Epithelial cell of prostate (primary cell): ENCODE results near the gene CLMN.

Experiments
- DNase-seq: peaks from one replicate; pipeline ENCODE4 v3.0.0-alpha.2; 2011; ENCODE audit warnings: low read depth, low spot score
- H3K27ac ChIP-seq: fragments of 450-650 bp; 2 replicates; pipeline ENCODE4 v1.5.1; 2017; ENCODE audit warnings: mild to moderate bottlenecking

The CLMN gene, protein sequence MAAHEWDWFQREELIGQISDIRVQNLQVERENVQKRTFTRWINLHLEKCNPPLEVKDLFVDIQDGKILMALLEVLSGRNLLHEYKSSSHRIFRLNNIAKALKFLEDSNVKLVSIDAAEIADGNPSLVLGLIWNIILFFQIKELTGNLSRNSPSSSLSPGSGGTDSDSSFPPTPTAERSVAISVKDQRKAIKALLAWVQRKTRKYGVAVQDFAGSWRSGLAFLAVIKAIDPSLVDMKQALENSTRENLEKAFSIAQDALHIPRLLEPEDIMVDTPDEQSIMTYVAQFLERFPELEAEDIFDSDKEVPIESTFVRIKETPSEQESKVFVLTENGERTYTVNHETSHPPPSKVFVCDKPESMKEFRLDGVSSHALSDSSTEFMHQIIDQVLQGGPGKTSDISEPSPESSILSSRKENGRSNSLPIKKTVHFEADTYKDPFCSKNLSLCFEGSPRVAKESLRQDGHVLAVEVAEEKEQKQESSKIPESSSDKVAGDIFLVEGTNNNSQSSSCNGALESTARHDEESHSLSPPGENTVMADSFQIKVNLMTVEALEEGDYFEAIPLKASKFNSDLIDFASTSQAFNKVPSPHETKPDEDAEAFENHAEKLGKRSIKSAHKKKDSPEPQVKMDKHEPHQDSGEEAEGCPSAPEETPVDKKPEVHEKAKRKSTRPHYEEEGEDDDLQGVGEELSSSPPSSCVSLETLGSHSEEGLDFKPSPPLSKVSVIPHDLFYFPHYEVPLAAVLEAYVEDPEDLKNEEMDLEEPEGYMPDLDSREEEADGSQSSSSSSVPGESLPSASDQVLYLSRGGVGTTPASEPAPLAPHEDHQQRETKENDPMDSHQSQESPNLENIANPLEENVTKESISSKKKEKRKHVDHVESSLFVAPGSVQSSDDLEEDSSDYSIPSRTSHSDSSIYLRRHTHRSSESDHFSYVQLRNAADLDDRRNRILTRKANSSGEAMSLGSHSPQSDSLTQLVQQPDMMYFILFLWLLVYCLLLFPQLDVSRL

GRCh38 chr14:95319312-95320077, at the start of gene CLMN:
TSS of gene CLMN (minus strand) at chr14:95319908. CDS start at chr14:95319792, 116 bp downstream.
- no peak for DNase-seq
- peak within 1 kb of the TSS; percentile 13 for H3K27ac ChIP-seq

GRCh38 chr14:95365401-95365800, 45.7 kb upstream of the CLMN start:
- no peak for DNase-seq
- no peak overlapping the region for H3K27ac ChIP-seq

DNA sequence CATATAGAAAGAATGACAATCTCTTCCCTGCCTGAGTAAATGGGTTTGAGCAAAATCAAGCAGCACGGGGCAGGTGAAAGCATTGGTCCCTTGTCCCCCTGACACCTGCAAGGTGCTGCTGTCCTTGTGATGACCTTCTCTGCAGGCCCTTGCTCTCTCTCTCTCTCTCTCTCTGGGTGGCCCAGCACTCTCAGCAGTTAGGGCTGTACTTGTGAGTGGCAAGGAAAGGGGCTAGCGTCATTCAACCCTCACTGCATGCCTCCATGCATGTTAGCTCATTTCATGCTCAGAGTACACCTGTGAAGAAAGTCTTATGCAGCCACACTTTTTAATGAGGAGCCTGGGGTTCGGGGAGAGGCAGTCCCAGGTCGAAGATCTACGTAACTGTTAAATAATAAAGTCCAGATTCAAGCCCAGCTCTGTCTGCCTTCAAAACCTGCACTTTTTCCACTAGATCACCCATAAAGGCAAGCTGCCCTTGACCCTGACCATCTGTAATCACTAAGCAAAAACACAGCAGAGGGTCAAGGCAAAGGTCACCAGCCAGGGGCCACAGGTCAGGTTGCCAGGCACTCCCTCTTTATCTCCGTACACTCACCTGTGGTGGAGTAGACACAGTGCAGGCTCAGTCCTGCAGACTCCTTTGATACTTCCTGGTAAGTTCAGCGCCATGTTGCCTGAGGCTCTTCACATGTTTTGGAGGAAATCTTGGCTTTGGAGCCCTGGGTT, 44.9 kb upstream of the CLMN start:
- no peak for DNase-seq

GRCh38 chr14:95363468-95363954, 43.8 kb upstream of the CLMN start:
- no peak for DNase-seq
- H3K27ac ChIP-seq = no peak overlapping the region

More for the DNA sequence above, 44.9 kb upstream of the CLMN start:
- H3K27ac ChIP-seq = no peak overlapping the region

GRCh38 chr14:95362138-95362494, 42.4 kb upstream of the CLMN start:
- no peak for DNase-seq
- no peak overlapping the region for H3K27ac ChIP-seq

DNA sequence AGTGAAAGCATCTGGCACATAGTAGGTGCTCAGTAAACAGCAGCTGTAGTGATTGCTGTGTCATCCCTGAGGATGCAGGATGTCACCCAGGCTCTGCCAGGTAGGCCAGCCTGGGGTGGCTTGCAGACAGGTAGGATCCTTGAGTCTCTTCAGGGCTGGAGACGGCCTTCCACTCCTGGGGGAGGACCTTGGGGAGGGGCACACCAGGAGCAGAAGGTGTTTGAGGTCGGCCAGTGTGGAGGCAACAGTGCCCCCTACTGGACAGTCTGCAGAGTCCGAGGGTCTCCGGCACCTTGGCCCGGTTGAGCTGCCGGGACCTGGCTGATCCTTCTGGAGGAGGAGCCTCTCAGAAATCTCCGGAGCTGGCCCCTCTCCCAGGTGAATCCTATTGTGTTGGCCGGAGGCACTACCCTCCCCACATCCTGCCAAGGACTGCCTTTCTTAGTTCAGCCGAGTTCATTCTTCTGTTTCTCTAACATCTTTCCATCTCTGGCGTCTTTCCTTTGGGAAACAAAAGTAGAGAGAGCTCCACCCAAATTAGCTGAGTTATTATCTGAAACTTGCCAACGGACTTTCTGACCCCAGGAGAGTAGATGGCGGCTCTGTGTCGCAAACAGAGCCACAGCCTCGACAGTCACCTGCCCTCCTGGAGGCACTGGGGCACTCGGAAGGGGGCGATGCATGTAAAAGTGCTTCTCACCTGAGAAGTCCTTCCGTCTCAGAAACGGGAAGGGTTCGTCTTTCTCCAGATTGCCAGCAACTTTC, 41.8 kb upstream of the CLMN start:
- DNase-seq = no peak
- H3K27ac ChIP-seq = no peak overlapping the region

DNA sequence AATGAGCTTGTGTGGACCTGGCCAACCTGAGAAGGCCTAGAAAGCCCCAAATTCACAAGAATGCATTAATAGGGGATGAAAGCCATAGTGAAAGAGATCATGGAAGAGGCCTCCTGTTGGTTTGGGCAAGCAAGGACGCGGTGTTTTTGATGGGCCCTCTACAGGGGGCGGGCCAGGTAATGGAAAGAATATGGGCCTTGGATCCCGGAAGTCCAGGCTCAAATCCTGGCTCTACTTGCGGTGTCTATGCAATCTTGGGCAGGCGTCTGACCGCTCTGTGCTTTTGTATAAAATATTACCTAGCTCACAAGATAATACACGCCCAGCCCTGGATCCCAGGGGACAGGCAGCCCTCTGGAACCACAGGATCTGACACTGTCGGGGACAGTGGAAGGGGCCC, 41.1 kb upstream of the CLMN start:
- no peak overlapping the region for H3K27ac ChIP-seq
- DNase-seq = no peak

GRCh38 chr14:95359994-95360826, 40.5 kb upstream of the CLMN start:
- DNase-seq = no peak
- H3K27ac ChIP-seq = no peak overlapping the region

- DNase-seq = no peak
- H3K27ac ChIP-seq = no peak overlapping the region
Measured at GRCh38 chr14:95356245-95356869, 36.6 kb upstream of the CLMN start.

- H3K27ac ChIP-seq = no peak overlapping the region
- DNase-seq = no peak
Measured at GRCh38 chr14:95355422-95355821, 35.7 kb upstream of the CLMN start.

DNA sequence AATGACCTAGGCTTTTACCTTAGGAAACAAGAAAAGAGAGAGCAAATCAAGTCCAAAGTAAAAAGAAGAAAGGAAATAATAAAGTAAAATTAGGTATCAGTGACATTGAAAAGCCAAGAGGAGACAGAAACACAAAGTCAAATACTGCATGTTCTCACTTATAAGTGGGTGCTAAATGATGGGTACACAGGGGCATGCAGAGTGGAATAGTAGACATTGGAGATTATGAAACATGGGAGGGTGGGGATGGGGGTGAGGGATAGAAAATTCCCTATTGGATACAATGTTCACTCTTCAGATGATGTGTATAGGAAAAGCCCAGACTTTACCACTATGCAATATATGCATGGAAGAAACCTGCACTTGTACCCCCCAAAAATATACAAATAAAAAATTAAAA, 35.1 kb upstream of the CLMN start:
- H3K27ac ChIP-seq = no peak overlapping the region
- DNase-seq = no peak

- H3K27ac ChIP-seq = no peak overlapping the region
- DNase-seq = no peak
Measured at GRCh38 chr14:95353664-95354063, 34.0 kb upstream of the CLMN start.

- no peak for DNase-seq
- no peak overlapping the region for H3K27ac ChIP-seq
Measured at GRCh38 chr14:95353007-95353406, 33.3 kb upstream of the CLMN start.

- no peak for DNase-seq
- no peak overlapping the region for H3K27ac ChIP-seq
Measured at GRCh38 chr14:95352481-95352880, 32.8 kb upstream of the CLMN start.

GRCh38 chr14:95349241-95349640, 29.5 kb upstream of the CLMN start:
- no peak for DNase-seq
- no peak overlapping the region for H3K27ac ChIP-seq

GRCh38 chr14:95348395-95349080, 28.8 kb upstream of the CLMN start:
- DNase-seq = no peak
- no peak overlapping the region for H3K27ac ChIP-seq

DNA sequence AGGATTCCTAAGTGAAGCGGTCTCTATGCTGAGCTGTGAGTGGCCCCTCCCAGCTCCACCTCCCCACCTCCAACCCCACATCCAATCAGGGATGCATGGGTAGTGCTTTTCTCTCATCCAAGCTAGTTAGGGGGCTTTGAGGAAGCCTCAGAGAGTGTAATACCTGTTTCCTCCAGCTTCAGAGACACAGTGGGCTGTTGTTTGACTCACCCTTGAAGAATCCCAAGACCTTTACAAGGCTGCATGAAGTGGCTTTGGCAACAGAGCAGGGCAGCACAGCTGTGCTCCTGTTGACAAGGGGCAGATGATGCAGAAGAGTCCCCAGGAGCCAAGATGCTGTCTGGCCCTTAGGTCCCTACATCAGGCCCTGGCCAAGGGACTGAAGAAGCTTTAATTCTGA, 27.1 kb upstream of the CLMN start:
- H3K27ac ChIP-seq = no peak overlapping the region
- no peak for DNase-seq
